MV-4-11 (cell line): ENCODE results near the gene MEF2B.

Experiments used
- DNase-seq: peaks from one replicate; lab custom pipeline; 2025; lab: John Stamatoyannopoulos, UW

Gene MEF2B

DNA sequence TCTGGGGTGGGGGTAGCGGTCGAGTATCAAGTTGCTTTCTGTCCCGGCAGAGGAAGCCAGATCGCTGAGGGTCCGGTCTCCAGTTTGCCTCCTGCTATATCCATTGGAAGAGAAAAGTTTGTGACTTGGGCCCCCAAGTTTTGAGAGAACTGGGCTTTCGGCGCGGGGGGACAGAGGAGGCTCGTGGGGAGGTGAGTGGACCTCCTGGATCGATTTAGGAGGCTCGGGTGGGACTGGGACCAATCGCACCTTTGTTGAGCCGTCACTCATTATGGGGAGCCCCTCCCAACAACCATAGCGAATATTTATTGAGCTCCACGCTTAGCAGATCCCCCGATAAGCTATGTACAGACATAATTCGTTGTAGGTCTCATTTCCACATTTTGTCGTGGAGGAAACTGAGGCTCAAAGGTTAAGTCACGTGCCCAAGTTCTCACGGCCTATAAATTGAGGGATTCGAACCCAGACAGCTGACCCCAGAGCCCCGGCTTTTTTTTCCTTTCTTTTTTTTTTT lies 22.9 kb upstream of the MEF2B start:
- no peak for DNase-seq

- DNase-seq: peak; percentile 100
Measured at GRCh38 chr19:19192078-19192882, 22.2 kb upstream of the MEF2B start, which contains the start of the genes BORCS8 and RFXANK. Gene BORCS8, minus strand, starts transcription at chr19:19192152. Its CDS starts 35 bp downstream, at chr19:19192117. Gene RFXANK, plus strand, starts transcription at chr19:19192258. Its CDS starts 1,689 bp downstream, at chr19:19193947.

DNA sequence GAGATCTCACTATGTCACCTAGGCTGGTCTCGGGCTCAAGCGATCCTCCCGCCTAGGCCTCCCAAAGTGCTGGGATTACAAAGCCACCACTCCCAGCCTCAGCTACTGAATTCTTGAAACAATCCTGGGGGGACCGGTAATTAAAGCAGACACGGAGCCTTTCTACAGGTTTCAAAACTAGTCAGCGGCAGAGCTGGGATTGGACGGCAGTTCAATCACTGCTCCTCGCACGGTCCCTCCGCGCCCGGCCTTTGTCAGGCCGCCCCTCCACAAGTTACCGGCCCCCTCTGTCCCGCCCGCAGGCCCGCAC lies 21.7 kb upstream of the MEF2B start:
- DNase-seq: no peak

DNA sequence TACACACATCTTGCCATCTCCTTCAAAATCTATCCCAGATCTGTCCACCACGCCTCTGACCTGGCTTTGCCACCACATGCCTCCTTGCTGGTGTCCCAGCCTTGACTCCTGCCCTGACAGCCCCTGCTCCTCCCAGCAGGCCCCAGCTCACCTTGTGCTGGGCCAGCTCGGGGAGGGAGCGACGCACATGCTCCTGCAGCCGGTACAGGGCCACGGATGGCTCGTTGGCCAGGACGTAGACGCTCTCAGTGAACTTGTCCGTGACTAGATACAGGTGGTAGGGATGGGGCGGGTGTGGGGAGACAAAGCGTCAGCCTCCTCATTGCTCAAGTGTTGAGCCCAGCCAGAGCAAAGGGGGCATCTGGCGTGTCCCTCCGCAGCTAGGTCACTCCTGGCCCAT lies 16.7 kb upstream of the MEF2B start:
- DNase-seq: no peak

GRCh38 chr19:19185853-19186740 lies 16.0 kb upstream of the MEF2B start:
- peak; percentile 98 for DNase-seq

GRCh38 chr19:19181488-19181998 lies 11.5 kb upstream of the MEF2B start:
- peak; percentile 97 for DNase-seq

- peak; percentile 94 for DNase-seq
Measured at GRCh38 chr19:19179548-19180441, 9.7 kb upstream of the MEF2B start.

GRCh38 chr19:19176950-19177349 lies 6.9 kb upstream of the MEF2B start:
- DNase-seq: no peak

GRCh38 chr19:19173243-19173642 lies 3.2 kb upstream of the MEF2B start:
- peak; percentile 70 for DNase-seq

DNA sequence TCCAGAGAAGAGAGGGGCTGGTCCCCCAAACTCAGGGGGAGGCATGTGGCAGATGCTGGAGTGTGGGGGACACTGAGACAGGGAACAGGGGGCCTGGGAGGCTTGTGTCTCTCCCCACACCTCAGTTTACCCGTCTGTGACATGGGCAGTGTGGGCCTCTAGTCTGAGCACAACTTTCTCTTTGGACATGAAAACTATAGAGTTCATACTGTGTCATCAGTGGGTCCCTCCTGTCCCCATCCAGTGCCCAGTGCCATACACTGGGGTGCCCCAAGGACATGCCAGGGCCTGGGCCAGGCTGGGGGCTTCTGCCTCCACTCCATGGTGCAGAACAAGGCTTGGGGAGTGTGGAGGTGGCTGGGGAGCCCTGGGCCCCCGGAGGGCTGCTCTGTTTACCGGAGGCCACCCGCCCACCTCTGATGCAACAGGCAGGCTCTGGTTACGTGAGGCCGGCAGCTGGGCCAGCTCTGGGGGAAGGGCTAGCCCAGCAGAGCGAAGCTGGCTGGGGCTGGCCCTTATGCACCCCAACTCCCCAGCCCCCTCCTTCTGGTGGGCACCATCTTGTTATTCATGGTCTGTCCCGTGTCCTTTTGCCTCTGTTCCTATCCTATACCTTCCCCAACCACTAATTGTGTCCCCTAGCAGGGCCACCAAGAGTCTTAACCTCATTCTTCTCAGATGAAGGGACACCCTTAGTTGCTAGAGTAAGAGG lies 1.9 kb upstream of the MEF2B start:
- DNase-seq: peak; percentile 74

DNA sequence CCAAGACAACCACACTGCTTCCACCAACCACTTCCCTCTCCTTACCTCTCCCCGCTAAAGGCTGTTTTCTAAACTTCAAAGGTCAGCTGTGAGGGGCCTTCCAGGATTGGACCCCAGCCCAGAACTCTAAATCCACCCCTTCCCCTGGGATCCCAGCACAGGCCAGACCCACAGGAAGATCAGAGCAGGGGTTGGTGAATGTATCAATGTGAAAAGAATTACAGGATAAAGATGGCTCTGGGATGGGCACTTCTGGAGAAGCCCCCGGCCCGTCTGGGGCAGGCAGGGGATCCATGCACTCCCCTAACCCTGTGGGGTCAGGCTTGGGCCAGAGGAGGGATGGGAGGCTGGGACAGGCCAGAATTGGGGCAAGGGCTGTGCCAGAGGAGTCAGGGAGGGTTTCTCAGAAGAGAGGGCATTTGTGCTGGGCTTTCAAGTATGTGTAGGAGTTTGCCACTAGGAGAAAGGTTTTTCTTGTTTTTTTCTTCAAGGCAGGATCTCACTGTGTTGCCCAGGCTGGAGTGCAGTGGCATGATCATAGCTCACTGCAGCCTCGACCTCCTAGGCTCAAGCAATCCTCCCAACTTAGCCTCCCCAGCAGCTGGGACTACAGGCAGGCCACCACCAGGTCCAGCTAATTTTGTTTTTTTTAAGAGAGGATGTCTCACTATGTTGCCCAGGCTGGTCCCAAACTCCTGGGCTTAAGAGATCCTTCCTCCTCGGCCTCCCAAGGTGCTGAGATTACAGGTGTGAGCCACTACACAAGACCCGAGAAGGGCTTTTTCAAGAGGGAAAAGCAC lies 1.0 kb upstream of the MEF2B start:
- DNase-seq: no peak

GRCh38 chr19:19169236-19170052 lies 619 bp downstream of the MEF2B start:
- DNase-seq: no peak

DNA sequence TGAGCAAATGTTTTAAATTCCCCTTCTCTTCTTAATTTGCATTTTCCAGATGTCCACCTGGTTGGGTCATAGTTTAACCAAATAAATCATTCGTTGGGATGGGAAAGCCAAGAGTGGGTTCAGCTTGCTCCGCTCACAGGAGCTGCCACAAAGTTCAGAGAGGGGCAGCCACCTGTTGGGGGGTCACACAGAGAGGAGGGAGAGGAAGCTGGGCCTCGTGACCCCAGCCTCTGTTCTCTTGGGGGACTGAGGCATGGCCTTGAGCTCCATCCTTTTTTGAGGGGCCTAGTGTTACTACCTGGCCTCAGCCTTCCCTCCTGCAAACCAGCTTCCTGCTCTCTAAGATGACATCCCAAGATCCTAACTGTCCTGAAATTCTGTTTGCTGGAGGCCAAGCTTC lies 2.5 kb downstream of the MEF2B start:
- DNase-seq: no peak

DNA sequence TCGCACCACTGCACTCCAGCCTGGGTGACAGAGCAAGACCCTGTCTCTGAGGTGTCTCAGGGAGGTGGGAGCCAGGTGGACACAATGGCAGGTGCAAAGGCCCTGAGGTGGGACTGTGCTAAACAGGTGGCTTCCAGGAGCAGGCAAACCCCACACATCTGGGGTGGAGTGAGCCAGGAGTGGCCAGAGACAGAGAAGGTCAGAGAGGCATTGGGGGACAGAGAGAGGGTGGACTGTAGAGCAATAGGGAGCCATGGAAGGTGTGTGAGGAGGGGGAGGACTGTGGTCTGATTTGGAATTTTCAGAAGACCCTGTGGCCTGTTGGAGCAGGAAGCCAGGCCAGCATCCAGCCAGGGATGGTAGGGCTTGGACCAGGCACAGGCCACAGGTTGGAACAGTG lies 4.7 kb downstream of the MEF2B start:
- no peak for DNase-seq

DNA sequence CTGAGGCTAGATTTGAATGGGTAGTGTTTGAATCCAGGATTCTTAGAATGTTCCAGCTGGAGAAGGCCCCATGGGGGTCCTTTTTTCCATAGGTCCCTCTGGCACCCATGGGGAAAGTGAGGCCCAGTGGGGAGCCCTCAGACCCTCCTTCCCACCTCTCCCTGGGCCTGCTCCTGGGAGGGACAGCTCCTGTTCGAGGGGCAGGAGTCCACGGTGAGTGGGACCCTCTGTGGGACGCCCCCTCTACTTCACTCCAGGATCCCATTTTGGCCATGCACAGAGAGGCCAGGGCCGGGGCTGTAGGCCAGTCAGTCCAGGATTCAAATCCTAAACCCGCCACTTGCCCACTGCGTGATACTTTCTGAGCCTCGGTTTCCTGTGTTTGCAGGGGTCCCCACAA lies 7.6 kb downstream of the MEF2B start:
- DNase-seq: no peak

GRCh38 chr19:19160461-19161035 lies 9.5 kb downstream of the MEF2B start:
- DNase-seq: peak; percentile 56

DNA sequence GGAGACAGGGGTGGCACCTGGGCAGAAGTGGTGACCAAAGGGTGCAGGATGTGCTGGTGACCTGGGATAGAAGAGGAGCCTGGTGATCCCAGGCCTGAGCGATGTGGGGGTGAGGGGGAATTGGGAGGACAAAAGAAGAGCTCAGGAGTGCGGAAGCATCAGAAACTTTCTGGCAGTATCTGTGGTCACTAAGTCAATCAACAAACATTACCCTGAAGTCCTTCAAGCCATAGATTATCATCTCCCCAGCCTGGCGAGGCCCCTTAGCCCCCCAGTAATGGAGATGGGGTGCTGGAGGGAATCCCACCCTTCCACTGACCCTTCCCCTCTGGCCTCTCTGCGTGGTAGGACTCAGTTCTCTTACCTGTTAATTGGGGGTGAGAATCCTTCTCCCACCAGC lies 10.5 kb downstream of the MEF2B start:
- no peak for DNase-seq

GRCh38 chr19:19157808-19158207 lies 12.3 kb downstream of the MEF2B start:
- DNase-seq: no peak
